Lung (tissue), 12 donors: Measurements from ENCODE around the gene AIF1L. TPM values are rescaled to one million over a fixed set of nuclear protein-coding genes. Genes with fewer than 3 reads are reported as not detected.

ENCODE experiments used
- ATAC-seq: fragments of 200-7000 bp; cut with Tn5 transposase; one replicate; pipeline ENCODE4 v1.9.1; 2020; ENCODE audit warnings: moderate number of reproducible peaks; ENCODE audit not compliant: insufficient read depth, low FRiP score
- DNase-seq, 3 donors: peaks; one replicate each; pipeline ENCODE4 v3.0.0-alpha.2; 2013 to 2017
- H3K27ac ChIP-seq, 2 donors: one replicate each; pipeline ENCODE4 v1.5.1; 2013; ENCODE audit warnings: mild to moderate bottlenecking in 2 of 2, moderate library complexity in 2 of 2, control low read depth in 1 of 2, inconsistent platforms in 1 of 2, low read depth in 1 of 2, low read length in 1 of 2
- H3K27me3 ChIP-seq, 3 donors: one replicate each; pipeline ENCODE4 v1.5.1; 2013; ENCODE audit warnings: low read length in 2 of 3; ENCODE audit not compliant: control insufficient read depth in 3 of 3, insufficient read depth in 3 of 3
- H3K36me3 ChIP-seq, 4 donors: one replicate each; pipeline ENCODE4 v1.5.1; 2013; ENCODE audit warnings: low read length in 4 of 4, mild to moderate bottlenecking in 1 of 4, moderate library complexity in 1 of 4; ENCODE audit not compliant: control insufficient read depth in 4 of 4, insufficient read depth in 4 of 4
- H3K4me1 ChIP-seq, 5 donors: one replicate each; pipeline ENCODE4 v1.5.1; 2013; ENCODE audit warnings: low read length in 5 of 5, mild to moderate bottlenecking in 2 of 5, moderate library complexity in 1 of 5; ENCODE audit not compliant: control insufficient read depth in 5 of 5, insufficient read depth in 5 of 5
- H3K4me3 ChIP-seq: one replicate; pipeline ENCODE4 v1.5.1; 2013; ENCODE audit warnings: mild to moderate bottlenecking, control low read depth, moderate library complexity
- H3K9ac ChIP-seq, 2 donors: one replicate each; pipeline ENCODE4 v1.5.1; 2013; ENCODE audit warnings: low read length in 2 of 2, control low read depth in 1 of 2; ENCODE audit not compliant: insufficient read depth in 1 of 2
- H3K9me3 ChIP-seq, 4 donors: one replicate each; pipeline ENCODE4 v1.5.1; 2013; ENCODE audit warnings: low read length in 3 of 4, mild to moderate bottlenecking in 1 of 4, moderate library complexity in 1 of 4; ENCODE audit not compliant: control insufficient read depth in 4 of 4, insufficient read depth in 3 of 4
- WGBS, 2 donors: extraction: QIAGEN DNeasy Blood & Tissue Kit; methylation state at CpG; one replicate each; pipeline ENCODE4 v1.1.7; 2013; 5-methylcytosine and 5-hydroxymethylcytosine counted together
- polyA plus RNA-seq, 2 donors: library from polyadenylated mRNA; stranded (reverse); fragments of 200-250 nt; gene quantifications; one replicate each; pipeline ENCODE4 v1.2.1, GENCODE V29; 2013
- total RNA-seq, 2 donors: library from RNA; depleted of rRNA in 1 of 2; stranded (reverse); fragments of >200 nt in 1 of 2; gene quantifications; one replicate each; pipeline ENCODE4 v1.2.1, GENCODE V29; 2014 to 2021
- TF ChIP-seq, protein P1 (sequence below): IDR thresholded peaks from 2 replicates; pipeline ENCODE4 v1.5.1; 2012; ENCODE audit warnings: mild to moderate bottlenecking; ENCODE audit errors: control extremely low read depth, extremely low read depth
- donor health status: control.
- donor health status: control.
- donor health status: Bipolar disorder and iron deficiency.
- donor health status: healthy.
- donor health status: DM: yes; HTN: yes; CAD: no.

AIF1L gene
- total and polyA plus RNA-seq, 4 donors, result 3.2 to 16.5 (median 6.9) TPM

- H3K4me1 ChIP-seq, result no peaks in the 10 kb centered on the region
- 67 to 85% methylated on average over 20 to 21 of the region's 21 CpGs for WGBS, 2 donors
- no peak for ATAC-seq
- peaks cover 0 to 2% (median 0%) of the 10 kb centered on the region in 4 donors for H3K9me3 ChIP-seq
- H3K9ac ChIP-seq, result no peak overlapping the region
- TF ChIP-seq, protein P1, sequence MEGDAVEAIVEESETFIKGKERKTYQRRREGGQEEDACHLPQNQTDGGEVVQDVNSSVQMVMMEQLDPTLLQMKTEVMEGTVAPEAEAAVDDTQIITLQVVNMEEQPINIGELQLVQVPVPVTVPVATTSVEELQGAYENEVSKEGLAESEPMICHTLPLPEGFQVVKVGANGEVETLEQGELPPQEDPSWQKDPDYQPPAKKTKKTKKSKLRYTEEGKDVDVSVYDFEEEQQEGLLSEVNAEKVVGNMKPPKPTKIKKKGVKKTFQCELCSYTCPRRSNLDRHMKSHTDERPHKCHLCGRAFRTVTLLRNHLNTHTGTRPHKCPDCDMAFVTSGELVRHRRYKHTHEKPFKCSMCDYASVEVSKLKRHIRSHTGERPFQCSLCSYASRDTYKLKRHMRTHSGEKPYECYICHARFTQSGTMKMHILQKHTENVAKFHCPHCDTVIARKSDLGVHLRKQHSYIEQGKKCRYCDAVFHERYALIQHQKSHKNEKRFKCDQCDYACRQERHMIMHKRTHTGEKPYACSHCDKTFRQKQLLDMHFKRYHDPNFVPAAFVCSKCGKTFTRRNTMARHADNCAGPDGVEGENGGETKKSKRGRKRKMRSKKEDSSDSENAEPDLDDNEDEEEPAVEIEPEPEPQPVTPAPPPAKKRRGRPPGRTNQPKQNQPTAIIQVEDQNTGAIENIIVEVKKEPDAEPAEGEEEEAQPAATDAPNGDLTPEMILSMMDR, result no peak
- no peak for DNase-seq
- H3K27me3 ChIP-seq, result no peaks in the 10 kb centered on the region
- no peaks in the 10 kb centered on the region for H3K36me3 ChIP-seq
- H3K4me3 ChIP-seq, result no peak overlapping the region
- no peak overlapping the region for H3K27ac ChIP-seq
Observed at GRCh38 chr9:131060900-131061630, 35.3 kb upstream of the AIF1L start.

- Histone ChIP-seq H3K4me1 (no peaks in the 10 kb centered on the region), H3K27me3 (no peaks in the 10 kb centered on the region), H3K9ac (no peak overlapping the region), H3K27ac (no peak overlapping the region), H3K9me3 (peaks cover 0 to 2% (median 0%) of the 10 kb centered on the region in 4 donors), H3K4me3 (no peak overlapping the region), H3K36me3 (no peaks in the 10 kb centered on the region)
- ATAC-seq, result no peak
- TF ChIP-seq, protein P1, result no peak
- WGBS, 2 donors, result 74 to 86% methylated on average over 9 of the region's 9 CpGs
- no peak for DNase-seq
Observed at GRCh38 chr9:131062969-131063368, 33.4 kb upstream of the AIF1L start.

- H3K27me3 ChIP-seq, result no peaks in the 10 kb centered on the region
- H3K4me1 ChIP-seq, result no peaks in the 10 kb centered on the region
- no peak for DNase-seq
- TF ChIP-seq, protein P1, result no peak
- no peak overlapping the region for H3K4me3 ChIP-seq
- H3K36me3 ChIP-seq, result no peaks in the 10 kb centered on the region
- 92 to 94% methylated on average over 7 of the region's 7 CpGs for WGBS, 2 donors
- no peak overlapping the region for H3K9ac ChIP-seq
- H3K9me3 ChIP-seq, result no peaks in the 10 kb centered on the region
- no peak overlapping the region for H3K27ac ChIP-seq
- ATAC-seq, result no peak
Observed at GRCh38 chr9:131065599-131065998, 30.7 kb upstream of the AIF1L start.
